Hepatocyte (in vitro differentiated cells): Measurements from ENCODE around the gene TREML2. TPM values are rescaled to one million over a fixed set of nuclear protein-coding genes. Genes with fewer than 3 reads are reported as not detected.

Experiments
- DNase-seq: peaks from one replicate; pipeline ENCODE4 v3.0.0-alpha.2; 2016; ENCODE audit warnings: low spot score
- H2AFZ ChIP-seq: fragments of 200-600 bp; sonication (generic); 2 replicates; pipeline ENCODE4 v1.6.0; 2016; ENCODE audit warnings: antibody characterized with exemption, mild to moderate bottlenecking
- H3K27ac ChIP-seq: fragments of 200-600 bp; sonication (generic); 2 replicates; pipeline ENCODE4 v1.5.1; 2016; ENCODE audit warnings: mild to moderate bottlenecking
- H3K27me3 ChIP-seq: fragments of 200-600 bp; sonication (generic); 2 replicates; pipeline ENCODE4 v1.6.1; 2016
- H3K36me3 ChIP-seq: fragments of 200-600 bp; sonication (generic); replicated peaks from 2 replicates; pipeline ENCODE4 v1.5.1; 2016; ENCODE audit warnings: low read depth; ENCODE audit not compliant: insufficient read depth
- H3K4me1 ChIP-seq: fragments of 200-600 bp; sonication (generic); 2 replicates; pipeline ENCODE4 v1.5.1; 2016; ENCODE audit warnings: mild to moderate bottlenecking, moderate library complexity; ENCODE audit not compliant: insufficient read depth
- H3K4me2 ChIP-seq: fragments of 200-600 bp; sonication (generic); 2 replicates; pipeline ENCODE4 v1.6.0; 2016
- H3K4me3 ChIP-seq: fragments of 200-600 bp; sonication (generic); 2 replicates; pipeline ENCODE4 v1.5.1; 2016; ENCODE audit warnings: mild to moderate bottlenecking
- H3K79me2 ChIP-seq: fragments of 200-600 bp; sonication (generic); 2 replicates; pipeline ENCODE4 v1.6.0; 2017; ENCODE audit warnings: mild to moderate bottlenecking
- H3K9me2 ChIP-seq: fragments of 200-600 bp; sonication (generic); replicated peaks from 2 replicates; pipeline ENCODE4 v1.6.0; 2017; ENCODE audit warnings: mild to moderate bottlenecking; ENCODE audit not compliant: insufficient read depth
- H3K9me3 ChIP-seq: fragments of 200-600 bp; sonication (generic); 2 replicates; pipeline ENCODE4 v1.5.1; 2016; ENCODE audit warnings: low read depth, mild to moderate bottlenecking
- H4K20me1 ChIP-seq: fragments of 200-600 bp; sonication (generic); 2 replicates; pipeline ENCODE4 v1.6.0; 2016; ENCODE audit warnings: mild to moderate bottlenecking; ENCODE audit not compliant: insufficient read depth, poor library complexity, severe bottlenecking
- CTCF ChIP-seq: fragments of 200-600 bp; sonication (generic); IDR thresholded peaks from 2 replicates; pipeline ENCODE4 v1.5.1; 2016; ENCODE audit warnings: antibody characterized with exemption, mild to moderate bottlenecking; ENCODE audit not compliant: poor library complexity
- EZH2 ChIP-seq: fragments of 200-600 bp; sonication (generic); IDR thresholded peaks from 2 replicates; pipeline ENCODE4 v1.6.1; 2016; ENCODE audit warnings: antibody characterized with exemption, mild to moderate bottlenecking, borderline replicate concordance
- EZH2phosphoT487 ChIP-seq: fragments of 200-600 bp; sonication (generic); IDR thresholded peaks from one replicate; pipeline ENCODE4 v1.6.1; 2018; ENCODE audit warnings: antibody characterized with exemption, mild to moderate bottlenecking, low read depth, moderate library complexity; ENCODE audit not compliant: unreplicated experiment, severe bottlenecking
- WGBS: methylation state at CpG from one replicate; pipeline ENCODE4 v1.1.6; 2016; ENCODE audit warnings: low lambda C conversion rate; ENCODE audit errors: missing lambda C conversion rate; 5-methylcytosine and 5-hydroxymethylcytosine counted together
- polyA plus RNA-seq: library from polyadenylated mRNA; unstranded; fragments of >200 nt; fragmentation: Nextera tagmentation; extraction: Ambion mirVana; gene quantifications from 2 replicates; pipeline ENCODE4 v1.2.1, GENCODE V29; 2016
- total RNA-seq: library from RNA; depleted of rRNA; stranded (reverse); fragments of >200 nt; gene quantifications from 2 replicates; pipeline ENCODE4 v1.2.3, GENCODE V29; 2014

TREML2 gene
- total and polyA plus RNA-seq, 2 experiments from 2014 or later, result 0.40 TPM; not detected in 1

GRCh38 chr6:41228096-41228495, 27.1 kb upstream of the TREML2 start, which contains the start of gene TREML4:
TREML4 (plus strand) TSS chr6:41228349; CDS start chr6:41228428, 79 bp downstream.
- Histone ChIP-seq H3K36me3 (no peaks in the 10 kb centered on the region), H3K9me2 (no peaks in the 10 kb centered on the region), H3K4me2 (no peak within 1 kb of the TSS), H3K9me3 (no peaks in the 10 kb centered on the region), H4K20me1 (no peaks in the 10 kb centered on the region), H3K4me3 (no peak within 1 kb of the TSS), H3K79me2 (no peaks in the 10 kb centered on the region), H2AFZ (no peak within 1 kb of the TSS), H3K27me3 (peaks cover 24% of the 10 kb centered on the region), H3K27ac (no peak within 1 kb of the TSS), H3K4me1 (no peaks in the 10 kb centered on the region)
- DNase-seq, result no peak
- 83% methylated on average over 5 of the region's 5 CpGs for WGBS
- no peak for TF ChIP-seq EZH2
- no peak for TF ChIP-seq EZH2phosphoT487
- TF ChIP-seq CTCF, result no peak

- Histone ChIP-seq H3K36me3 (no peaks in the 10 kb centered on the region), H3K27ac (no peak overlapping the region), H3K4me2 (no peak overlapping the region), H3K27me3 (peaks cover 24% of the 10 kb centered on the region), H4K20me1 (no peaks in the 10 kb centered on the region), H2AFZ (no peak overlapping the region), H3K9me3 (no peaks in the 10 kb centered on the region), H3K4me3 (no peak overlapping the region), H3K4me1 (no peaks in the 10 kb centered on the region), H3K79me2 (no peaks in the 10 kb centered on the region), H3K9me2 (no peaks in the 10 kb centered on the region)
- DNase-seq, result no peak
- 28% methylated on average over 3 of the region's 3 CpGs for WGBS
- TF ChIP-seq EZH2phosphoT487 (no peak), EZH2 (no peak), CTCF (no peak)
These were observed 25.8 kb upstream of the TREML2 start for GRCh38 chr6:41226752-41227151.

- TF ChIP-seq CTCF (no peak), EZH2 (no peak), EZH2phosphoT487 (no peak)
- no peaks in the 10 kb centered on the region for H3K4me1 ChIP-seq
- peaks cover 24% of the 10 kb centered on the region for H3K27me3 ChIP-seq
- no peak overlapping the region for H3K4me3 ChIP-seq
- DNase-seq, result no peak
- no peak overlapping the region for H3K27ac ChIP-seq
- H3K36me3 ChIP-seq, result no peaks in the 10 kb centered on the region
- H3K9me3 ChIP-seq, result peaks cover 6% of the 10 kb centered on the region
- H2AFZ ChIP-seq, result no peak overlapping the region
- 100% methylated on average over 1 of the region's 1 CpG for WGBS
- H3K4me2 ChIP-seq, result no peak overlapping the region
- H4K20me1 ChIP-seq, result no peaks in the 10 kb centered on the region
- H3K9me2 ChIP-seq, result no peaks in the 10 kb centered on the region
- no peaks in the 10 kb centered on the region for H3K79me2 ChIP-seq
These were observed 23.9 kb upstream of the TREML2 start for GRCh38 chr6:41224800-41225199.

- Histone ChIP-seq H3K4me2 (no peak overlapping the region), H3K4me3 (no peak overlapping the region), H2AFZ (no peak overlapping the region), H3K9me2 (no peaks in the 10 kb centered on the region), H3K27ac (no peak overlapping the region), H3K4me1 (no peaks in the 10 kb centered on the region), H3K79me2 (no peaks in the 10 kb centered on the region), H3K9me3 (peaks cover 11% of the 10 kb centered on the region), H3K36me3 (no peaks in the 10 kb centered on the region), H4K20me1 (no peaks in the 10 kb centered on the region), H3K27me3 (peaks cover 24% of the 10 kb centered on the region)
- no peak for DNase-seq
- WGBS, result 85% methylated on average over 5 of the region's 5 CpGs
- TF ChIP-seq CTCF (no peak), EZH2 (no peak), EZH2phosphoT487 (no peak)
These were observed 21.6 kb upstream of the TREML2 start for GRCh38 chr6:41222513-41222912.
